NCI-H2029 (cell line): ENCODE results near the gene DENND6B.
"Not testable (repeated sequence)": the region's sequence is repeated elsewhere in the genome, so short reads cannot be mapped to it uniquely, and the experiment has no call there.

Experiments
- DNase-seq: peaks from one replicate; lab custom pipeline; 2025; lab: John Stamatoyannopoulos, UW

DENND6B gene

GRCh38 chr22:50338860-50339462, 12.1 kb upstream of the DENND6B start:
- DNase-seq, result no peak

- DNase-seq, result no peak
Measured at GRCh38 chr22:50338042-50338573, 11.3 kb upstream of the DENND6B start.

DNA sequence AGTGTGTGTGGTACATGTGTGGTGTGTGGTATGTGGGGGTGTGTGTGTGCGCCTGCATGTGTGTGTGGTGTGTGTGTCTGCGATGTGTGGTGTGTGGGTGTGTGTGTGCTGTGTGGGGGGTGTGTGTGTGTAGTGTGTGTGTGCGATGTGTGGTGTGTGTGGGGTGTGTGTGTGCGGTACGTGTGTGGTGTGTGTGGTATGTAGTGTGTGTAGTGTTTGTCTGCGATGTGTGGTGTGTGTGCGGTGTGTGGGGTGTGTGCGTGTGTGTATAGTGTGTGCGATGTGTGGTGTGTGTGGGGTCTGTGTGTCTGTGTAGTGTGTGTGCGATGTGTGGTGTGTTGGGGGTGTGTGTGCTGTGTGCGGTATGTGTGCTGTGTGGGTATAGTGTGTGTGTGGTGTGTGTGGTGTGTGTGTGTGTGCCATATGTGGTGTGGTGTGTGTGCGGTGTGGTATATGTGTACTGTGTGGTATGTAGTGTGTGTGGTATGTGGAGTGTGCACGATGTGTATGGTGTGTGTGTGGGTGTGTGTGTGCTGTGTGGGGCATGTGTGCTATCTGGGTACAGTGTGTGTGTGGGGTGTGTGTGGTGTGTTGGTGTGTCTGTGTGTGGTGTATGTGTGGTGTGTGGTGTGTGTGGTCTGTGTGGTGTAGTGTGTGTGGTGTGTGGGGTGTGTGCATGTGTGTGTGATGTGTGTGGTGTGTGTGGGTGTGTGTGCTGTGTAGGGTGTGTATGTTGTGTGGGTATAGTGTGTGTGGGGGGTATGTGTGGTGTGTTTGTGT, 10.6 kb upstream of the DENND6B start:
- DNase-seq, result no peak

GRCh38 chr22:50334433-50334832, 7.6 kb upstream of the DENND6B start:
- not testable (repeated sequence) for DNase-seq

DNA sequence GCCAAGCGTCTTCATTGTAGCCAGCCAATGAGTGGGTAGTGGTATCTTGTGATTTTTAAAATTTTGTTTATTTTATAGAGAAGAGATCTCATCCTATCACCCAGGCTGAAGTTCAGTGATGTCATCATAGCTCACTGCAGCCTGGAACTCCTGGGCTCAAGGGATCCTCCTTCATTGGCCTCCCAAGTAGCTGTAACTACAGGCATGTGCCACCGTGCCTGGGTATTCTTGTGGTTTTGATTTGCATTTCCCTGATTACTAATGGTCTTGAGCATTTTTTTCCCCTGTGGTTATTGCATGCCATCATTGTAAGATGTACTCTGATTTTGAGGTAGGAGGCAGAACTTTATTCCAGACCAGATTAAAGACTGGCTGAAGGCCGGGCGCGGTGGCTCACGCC, 2.4 kb upstream of the DENND6B start:
- no peak for DNase-seq

- no peak for DNase-seq
Measured at GRCh38 chr22:50327711-50328019, 853 bp upstream of the DENND6B start.

DNA sequence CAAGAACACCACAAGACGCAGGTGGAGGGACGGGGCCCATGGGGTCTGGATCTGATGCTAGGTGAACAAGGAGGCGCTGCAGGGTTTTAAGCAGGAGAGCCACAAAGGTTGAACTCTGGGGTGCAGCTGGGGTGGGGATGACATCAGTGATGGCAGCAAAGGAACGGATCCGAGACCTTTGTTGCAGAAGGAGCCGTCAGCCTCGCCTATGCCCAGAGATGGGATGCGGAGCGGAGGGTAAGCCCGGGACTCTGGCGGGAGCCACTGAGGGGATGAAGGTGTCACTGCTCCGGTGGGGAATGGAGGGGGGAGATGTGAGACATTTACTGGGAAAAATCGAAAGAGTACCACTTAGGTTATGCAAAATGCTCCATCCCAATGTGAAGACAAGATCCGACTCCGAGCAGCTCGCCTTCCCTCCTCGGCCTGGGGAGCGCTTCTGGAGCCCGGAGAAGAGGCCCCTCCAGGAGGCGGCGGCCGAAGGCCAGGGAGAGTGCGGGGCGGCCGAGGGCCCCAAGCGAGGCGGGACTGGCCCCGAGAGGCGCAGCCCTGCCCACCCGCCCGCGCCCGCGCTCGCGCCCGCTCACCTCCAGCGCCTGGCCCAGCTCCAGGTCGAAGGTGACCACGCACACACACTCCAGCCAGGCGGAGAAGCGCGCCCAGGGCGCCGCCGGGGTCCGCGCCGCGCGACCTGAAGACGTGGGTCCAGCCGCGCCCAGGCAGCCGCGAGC, 422 bp downstream of the DENND6B start:
- no peak for DNase-seq

- no peak for DNase-seq
Measured at GRCh38 chr22:50325444-50326224, 1.2 kb downstream of the DENND6B start.

- no peak for DNase-seq
Measured at GRCh38 chr22:50323900-50324299, 2.9 kb downstream of the DENND6B start.

- not testable (repeated sequence) for DNase-seq
Measured at GRCh38 chr22:50322382-50323104, 4.3 kb downstream of the DENND6B start.

- no peak for DNase-seq
Measured at GRCh38 chr22:50320671-50321325, 6.0 kb downstream of the DENND6B start.

- no peak for DNase-seq
Measured at GRCh38 chr22:50320116-50320515, 6.7 kb downstream of the DENND6B start.

DNA sequence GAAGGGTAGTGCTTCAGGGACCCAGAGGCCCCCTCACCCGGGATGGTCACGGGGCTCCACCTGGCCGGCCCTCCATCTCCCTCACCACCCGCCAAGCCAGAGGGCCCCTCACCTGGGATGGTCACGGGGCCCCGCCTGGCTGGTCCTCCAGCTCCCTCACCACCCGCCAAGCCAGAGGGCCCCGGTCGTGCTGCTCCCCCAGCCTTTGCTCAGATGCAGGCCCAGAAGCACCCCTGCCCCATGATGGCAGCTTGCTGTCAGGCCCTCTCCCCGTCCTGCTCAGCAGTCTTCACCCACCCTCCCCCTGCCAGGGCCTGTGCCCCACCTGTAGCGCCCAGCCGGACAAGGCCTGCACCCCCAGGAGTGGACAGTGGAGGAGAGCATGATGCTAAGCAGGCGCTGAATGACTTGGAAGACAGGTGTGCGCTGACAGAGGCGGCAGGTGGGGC, 7.3 kb downstream of the DENND6B start:
- DNase-seq, result no peak

DNA sequence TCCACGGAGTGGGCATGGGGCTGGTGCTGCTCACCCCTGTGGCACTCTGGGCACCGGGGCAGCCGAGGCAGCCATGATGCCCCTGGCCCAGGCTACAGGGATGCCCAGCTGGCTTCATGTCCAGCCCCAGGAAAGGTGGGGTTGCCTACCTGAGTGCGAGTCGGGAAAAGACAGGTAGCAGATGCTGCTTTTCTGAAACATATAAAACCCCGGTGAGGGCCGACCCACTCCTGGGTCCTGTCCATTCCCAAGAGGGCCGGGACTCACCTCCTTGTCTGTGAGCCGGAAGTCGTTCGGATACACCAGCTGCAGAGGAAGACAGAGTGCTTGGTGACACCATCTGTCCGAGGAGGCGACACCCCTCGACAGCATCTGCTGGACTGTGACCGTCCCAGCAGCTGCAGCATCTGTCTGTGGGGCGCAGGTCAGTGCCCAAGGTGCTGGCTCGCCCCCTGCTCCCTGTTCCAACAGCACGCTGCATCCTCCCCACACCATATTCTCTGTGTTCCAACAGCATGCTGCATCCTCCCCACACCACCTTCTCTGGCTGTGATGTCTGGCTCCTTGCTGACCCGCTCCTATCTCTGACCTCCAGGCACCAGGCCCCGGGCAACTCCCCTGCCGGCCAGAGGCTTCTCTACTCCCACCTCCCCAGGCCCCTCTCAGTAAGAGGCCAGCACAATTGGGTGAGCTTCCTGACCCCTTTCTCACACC, 8.0 kb downstream of the DENND6B start:
- DNase-seq, result no peak

DNA sequence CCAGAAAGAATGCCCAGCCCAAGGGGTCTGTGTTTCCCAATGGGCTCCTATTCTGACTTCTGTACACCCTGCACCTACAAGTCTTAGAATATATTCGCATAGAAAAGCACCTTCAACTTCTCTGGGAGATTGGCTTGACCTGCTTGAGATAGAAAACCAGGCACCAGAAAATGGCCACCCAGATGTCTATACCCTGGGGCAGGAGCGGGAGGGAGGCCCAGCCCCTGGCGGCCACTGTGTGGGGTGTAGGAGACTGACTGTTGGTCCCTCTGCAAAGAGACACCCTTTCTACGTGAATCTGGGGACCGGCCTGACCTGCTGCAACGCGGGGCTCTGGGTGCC, 8.5 kb downstream of the DENND6B start:
- no peak for DNase-seq

- DNase-seq, result no peak
Measured at GRCh38 chr22:50317674-50318073, 9.1 kb downstream of the DENND6B start.

DNA sequence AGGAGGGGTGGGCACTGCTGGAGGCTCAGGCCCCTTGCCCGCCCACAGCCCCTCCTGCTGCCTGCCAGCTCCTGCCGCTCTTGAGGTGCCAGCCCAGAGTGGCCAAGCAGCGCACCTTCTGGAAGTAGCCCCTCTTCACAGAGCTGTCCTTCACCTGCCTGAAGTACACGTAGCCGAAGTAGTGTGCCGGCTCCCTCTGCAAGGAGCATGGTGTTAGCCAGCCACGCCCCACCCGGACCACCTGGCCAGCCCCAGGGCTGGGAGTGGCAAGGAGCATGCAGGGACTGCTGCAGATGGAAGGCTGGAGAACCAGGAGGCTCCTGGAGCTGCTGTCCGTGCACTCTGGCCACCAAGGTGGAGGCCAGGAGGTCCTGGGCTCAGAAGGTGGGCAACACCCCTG, 9.6 kb downstream of the DENND6B start:
- DNase-seq, result no peak

DNA sequence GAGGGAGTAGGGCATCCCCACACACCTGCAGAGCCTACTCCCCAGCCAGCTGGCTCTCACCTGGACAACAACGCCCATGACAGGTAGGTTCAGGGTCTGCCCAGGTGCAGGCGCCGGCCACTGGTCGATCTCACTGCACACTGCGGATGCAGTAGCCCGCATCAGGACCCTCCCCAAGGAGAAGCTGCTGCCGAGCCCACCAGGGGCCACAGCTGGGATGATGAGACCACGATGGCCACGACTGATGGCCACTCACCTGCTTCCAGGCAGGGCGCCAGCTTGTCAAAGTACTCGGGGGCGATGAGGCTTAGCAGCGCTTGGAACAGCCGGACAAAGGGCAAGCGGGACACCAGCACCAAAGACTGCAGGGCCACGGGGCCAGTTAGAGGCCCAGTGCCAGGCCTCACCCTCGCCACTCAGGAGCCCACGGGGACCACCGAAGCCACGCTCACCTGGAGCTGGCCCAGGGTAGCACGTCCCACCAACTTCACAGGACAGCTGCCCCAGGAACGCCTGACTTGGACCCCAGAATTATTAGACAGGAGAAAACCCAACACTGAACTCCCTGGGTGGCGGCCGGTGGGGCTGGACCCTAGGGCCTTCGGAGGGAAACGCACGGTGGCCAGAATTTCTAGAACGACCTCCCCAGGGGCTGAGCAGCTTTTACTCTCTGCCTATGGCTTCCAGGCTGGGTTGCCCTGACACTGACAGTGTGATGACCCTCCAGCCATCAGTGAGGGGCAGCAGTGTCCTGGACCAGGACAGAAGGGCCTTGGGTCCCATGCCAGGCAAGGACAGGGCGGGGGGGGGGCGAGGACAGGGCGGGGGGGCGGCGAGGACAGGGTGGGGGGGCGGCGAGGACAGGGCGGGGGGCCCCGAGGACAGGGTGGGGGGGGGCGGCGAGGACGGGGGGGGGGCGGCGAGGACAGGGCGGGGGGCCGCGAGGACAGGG, 10.4 kb downstream of the DENND6B start:
- DNase-seq, result no peak
